OCI-LY1 (cell line): ENCODE measurements around the gene AP3S2.

ENCODE experiments used
- H2AFZ ChIP-seq: fragments of 200-600 bp; sonication (generic), shearing (Covaris generic); 2 replicates; pipeline ENCODE4 v1.6.0; 2014; ENCODE audit warnings: antibody characterized with exemption, mild to moderate bottlenecking, low read length
- H3F3A ChIP-seq: fragments of 200-600 bp; sonication (generic), shearing (Covaris generic); 2 replicates; pipeline ENCODE4 v1.6.0; 2014; ENCODE audit warnings: mild to moderate bottlenecking, antibody characterized with exemption, low read length, moderate library complexity; ENCODE audit not compliant: insufficient read depth
- H3K27ac ChIP-seq: fragments of 200-600 bp; sonication (generic); 2 replicates; pipeline ENCODE4 v1.5.1; 2014; ENCODE audit warnings: low read length, mixed run types, mild to moderate bottlenecking, low read depth; ENCODE audit not compliant: poor library complexity, severe bottlenecking
- H3K27me3 ChIP-seq: fragments of 200-600 bp; sonication (generic); 2 replicates; pipeline ENCODE4 v1.6.0; 2014; ENCODE audit warnings: antibody characterized with exemption, mild to moderate bottlenecking, low read length, moderate library complexity; ENCODE audit not compliant: insufficient read depth
- H3K36me3 ChIP-seq: fragments of 200-600 bp; sonication (generic); 2 replicates; pipeline ENCODE4 v1.6.1; 2014; ENCODE audit warnings: mild to moderate bottlenecking, antibody characterized with exemption, low read length, moderate library complexity, mixed read lengths; ENCODE audit not compliant: insufficient read depth
- H3K4me1 ChIP-seq: fragments of 200-600 bp; sonication (generic); 2 replicates; pipeline ENCODE4 v1.5.1; 2014; ENCODE audit warnings: mild to moderate bottlenecking, low read length, moderate library complexity; ENCODE audit not compliant: insufficient read depth, severe bottlenecking
- H3K4me2 ChIP-seq: fragments of 200-600 bp; sonication (generic), shearing (Covaris generic); 2 replicates; pipeline ENCODE4 v1.6.1; 2014; ENCODE audit warnings: low read length
- H3K4me3 ChIP-seq: fragments of 200-600 bp; sonication (generic); 2 replicates; pipeline ENCODE4 v1.5.1; 2014; ENCODE audit warnings: low read length, low read depth, mild to moderate bottlenecking, mixed read lengths; ENCODE audit not compliant: poor library complexity, severe bottlenecking
- H3K79me2 ChIP-seq: fragments of 200-600 bp; shearing (Covaris generic); 2 replicates; pipeline ENCODE4 v1.6.1; 2016; ENCODE audit warnings: mixed run types, low read length, mixed read lengths; ENCODE audit not compliant: insufficient read depth
- H3K9ac ChIP-seq: fragments of 200-600 bp; sonication (generic), shearing (Covaris generic); 2 replicates; pipeline ENCODE4 v1.6.1; 2014; ENCODE audit warnings: mild to moderate bottlenecking, low read length, mixed read lengths
- H3K9me2 ChIP-seq: fragments of 200-600 bp; sonication (generic), shearing (Covaris generic); 2 replicates; pipeline ENCODE4 v1.6.1; 2014; ENCODE audit warnings: low read depth, mild to moderate bottlenecking, low read length, mixed read lengths
- H3K9me3 ChIP-seq: fragments of 200-600 bp; shearing (Covaris generic); 2 replicates; pipeline ENCODE4 v1.6.1; 2014; ENCODE audit warnings: low read length, mixed read lengths
- H4K20me1 ChIP-seq: fragments of 200-600 bp; sonication (generic), shearing (Covaris generic); 2 replicates; pipeline ENCODE4 v1.6.0; 2016; ENCODE audit warnings: mild to moderate bottlenecking, low read length; ENCODE audit not compliant: insufficient read depth
- EZH2 ChIP-seq: fragments of 200-600 bp; sonication (generic), shearing (Covaris generic); IDR thresholded peaks from 2 replicates; pipeline ENCODE4 v1.8.0; 2017; ENCODE audit warnings: borderline replicate concordance, mixed run types, mild to moderate bottlenecking, antibody characterized with exemption, low read length, moderate library complexity, mixed read lengths
- TF ChIP-seq, protein P1 (sequence below): fragments of 200-600 bp; sonication (generic), shearing (Covaris generic); IDR thresholded peaks from 2 replicates; pipeline ENCODE4 v1.5.1; 2017; ENCODE audit warnings: mild to moderate bottlenecking, antibody characterized with exemption, low read length, moderate library complexity, mixed read lengths

The AP3S2 gene

DNA sequence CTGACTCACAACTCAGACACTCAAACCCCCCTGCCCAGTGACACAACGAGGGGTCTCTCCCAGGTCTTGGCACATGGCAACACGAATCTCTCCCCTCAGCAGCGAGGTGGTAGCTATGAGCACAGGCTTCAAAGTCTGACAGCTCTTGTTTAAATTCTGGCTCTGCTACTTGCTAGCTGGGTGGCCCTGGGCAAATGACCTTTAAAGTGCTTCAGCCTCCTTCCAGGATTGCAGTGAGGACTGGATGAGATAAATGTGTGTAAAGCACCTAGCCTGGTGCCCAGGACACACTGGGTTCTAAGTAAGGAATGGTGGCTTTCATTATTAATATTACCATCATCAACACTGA is 56.0 kb downstream of the AP3S2 start:
- no peaks in the 10 kb centered on the region for H3K79me2 ChIP-seq
- H3K4me1 ChIP-seq, result no peaks in the 10 kb centered on the region
- H3K9ac ChIP-seq, result no peak overlapping the region
- peaks cover 53% of the 10 kb centered on the region for H3K36me3 ChIP-seq
- H3K27me3 ChIP-seq, result no peaks in the 10 kb centered on the region
- H4K20me1 ChIP-seq, result no peaks in the 10 kb centered on the region
- TF ChIP-seq, protein P1, sequence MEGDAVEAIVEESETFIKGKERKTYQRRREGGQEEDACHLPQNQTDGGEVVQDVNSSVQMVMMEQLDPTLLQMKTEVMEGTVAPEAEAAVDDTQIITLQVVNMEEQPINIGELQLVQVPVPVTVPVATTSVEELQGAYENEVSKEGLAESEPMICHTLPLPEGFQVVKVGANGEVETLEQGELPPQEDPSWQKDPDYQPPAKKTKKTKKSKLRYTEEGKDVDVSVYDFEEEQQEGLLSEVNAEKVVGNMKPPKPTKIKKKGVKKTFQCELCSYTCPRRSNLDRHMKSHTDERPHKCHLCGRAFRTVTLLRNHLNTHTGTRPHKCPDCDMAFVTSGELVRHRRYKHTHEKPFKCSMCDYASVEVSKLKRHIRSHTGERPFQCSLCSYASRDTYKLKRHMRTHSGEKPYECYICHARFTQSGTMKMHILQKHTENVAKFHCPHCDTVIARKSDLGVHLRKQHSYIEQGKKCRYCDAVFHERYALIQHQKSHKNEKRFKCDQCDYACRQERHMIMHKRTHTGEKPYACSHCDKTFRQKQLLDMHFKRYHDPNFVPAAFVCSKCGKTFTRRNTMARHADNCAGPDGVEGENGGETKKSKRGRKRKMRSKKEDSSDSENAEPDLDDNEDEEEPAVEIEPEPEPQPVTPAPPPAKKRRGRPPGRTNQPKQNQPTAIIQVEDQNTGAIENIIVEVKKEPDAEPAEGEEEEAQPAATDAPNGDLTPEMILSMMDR, result no peak
- no peak for TF ChIP-seq EZH2
- no peaks in the 10 kb centered on the region for H3F3A ChIP-seq
- H3K9me3 ChIP-seq, result no peaks in the 10 kb centered on the region
- no peaks in the 10 kb centered on the region for H3K9me2 ChIP-seq
- H3K4me3 ChIP-seq, result no peak overlapping the region
- no peak overlapping the region for H3K4me2 ChIP-seq
- H2AFZ ChIP-seq, result no peak overlapping the region
- no peak overlapping the region for H3K27ac ChIP-seq

DNA sequence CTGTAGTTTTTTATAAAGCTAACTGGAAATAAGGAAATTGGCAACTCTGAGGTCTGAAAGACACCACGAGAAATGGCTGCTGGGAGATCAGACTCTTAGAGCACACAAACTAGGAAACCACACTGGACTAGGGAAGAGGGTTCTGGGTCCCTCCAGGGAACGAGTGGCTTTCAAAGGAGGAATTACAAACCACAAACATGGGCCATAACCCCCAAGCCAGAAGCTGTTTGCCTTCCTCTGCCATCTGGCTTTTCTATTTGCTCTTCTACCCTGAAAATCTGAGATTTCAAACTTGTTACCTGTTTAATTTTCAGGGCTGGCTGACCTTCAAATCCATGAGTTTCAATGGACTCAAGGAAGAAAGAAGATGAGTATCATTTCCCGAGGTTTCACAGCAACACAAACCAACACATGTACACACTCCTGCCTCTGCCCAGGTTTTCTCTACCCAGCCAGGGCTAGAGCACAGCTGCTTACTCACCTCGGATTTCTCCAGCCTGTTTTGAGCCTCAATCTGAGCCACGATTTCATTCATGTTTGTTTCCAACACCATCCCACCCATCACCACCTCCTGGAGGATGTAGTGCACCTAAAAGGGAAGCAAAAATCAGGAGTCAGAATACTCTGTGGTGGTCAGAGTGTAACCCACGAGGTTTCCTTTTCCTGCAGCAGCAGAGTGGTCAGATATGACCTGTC is 56.5 kb downstream of the AP3S2 start:
- Histone ChIP-seq H3K9ac (no peak overlapping the region), H3K9me3 (no peaks in the 10 kb centered on the region), H3K4me3 (no peak overlapping the region), H3K4me2 (no peak overlapping the region), H3K9me2 (no peaks in the 10 kb centered on the region), H3K79me2 (no peaks in the 10 kb centered on the region), H3F3A (no peaks in the 10 kb centered on the region), H3K4me1 (no peaks in the 10 kb centered on the region), H4K20me1 (no peaks in the 10 kb centered on the region), H3K27me3 (no peaks in the 10 kb centered on the region), H3K36me3 (peaks cover 55% of the 10 kb centered on the region), H2AFZ (no peak overlapping the region), H3K27ac (no peak overlapping the region)
- TF ChIP-seq EZH2, result no peak
- TF ChIP-seq, protein P1, result no peak

DNA sequence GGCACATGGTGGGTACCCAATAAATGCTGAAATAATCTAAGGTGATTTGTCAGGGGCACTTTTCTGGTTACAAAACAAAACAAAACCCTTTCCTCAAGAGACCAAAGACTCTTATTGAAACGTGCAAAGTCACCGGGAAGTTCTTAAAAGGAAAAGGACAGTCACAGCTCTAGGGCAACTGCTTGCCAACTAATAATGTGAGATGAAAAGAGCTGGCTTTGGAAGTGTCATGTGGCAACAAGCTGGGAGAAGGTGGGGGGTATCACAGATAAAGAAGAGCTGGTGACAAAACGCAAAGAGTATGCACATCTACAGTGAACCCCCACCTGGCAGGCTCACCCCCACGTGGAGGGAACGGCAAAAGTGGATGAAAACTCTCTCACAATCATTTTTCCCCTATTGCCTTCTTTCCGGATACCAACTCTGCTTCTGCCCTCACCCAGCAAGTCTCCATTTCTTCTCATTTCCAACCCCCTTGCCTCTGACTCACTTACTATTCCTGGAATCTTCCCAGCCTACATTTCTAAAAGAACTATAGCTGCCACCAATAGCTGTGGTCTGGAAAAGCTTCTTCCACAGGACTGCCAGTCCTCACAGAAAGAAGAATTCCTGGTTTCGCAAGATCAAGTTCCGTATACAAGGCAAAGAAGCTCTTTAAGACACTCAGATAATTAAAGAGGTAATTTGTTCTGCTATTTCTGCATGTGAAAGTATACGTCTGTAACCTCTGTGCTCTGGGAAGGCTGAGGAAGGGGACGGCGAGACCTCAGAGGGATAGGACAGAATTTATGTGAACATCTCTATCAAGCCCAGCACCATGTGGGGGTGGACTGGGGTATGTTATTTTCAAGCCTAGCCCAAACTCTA is 57.3 kb downstream of the AP3S2 start:
- Histone ChIP-seq H3K9ac (no peak overlapping the region), H3K27me3 (no peaks in the 10 kb centered on the region), H3K9me3 (no peaks in the 10 kb centered on the region), H4K20me1 (no peaks in the 10 kb centered on the region), H3K4me3 (no peak overlapping the region), H3K4me1 (no peaks in the 10 kb centered on the region), H3K79me2 (no peaks in the 10 kb centered on the region), H3K27ac (no peak overlapping the region), H3K9me2 (no peaks in the 10 kb centered on the region), H3F3A (no peaks in the 10 kb centered on the region), H3K4me2 (no peak overlapping the region), H3K36me3 (peaks cover 55% of the 10 kb centered on the region), H2AFZ (no peak overlapping the region)
- TF ChIP-seq, protein P1, result no peak
- TF ChIP-seq EZH2, result no peak
